Measurements from ENCODE around the gene CRLF1. TPM values are rescaled to one million over a fixed set of nuclear protein-coding genes. Genes with fewer than 3 reads are reported as not detected.

Gene CRLF1
- total RNA-seq, 2 experiments from 2014 or later: 0.61 TPM; not detected in 1

Other genes starting within 250 kb of the CRLF1 start
- not detected for gene GDF15, start 220.6 kb downstream of the CRLF1 start, total RNA-seq
- gene LRRC25, start 209.2 kb downstream of the CRLF1 start, total RNA-seq: not detected
- 100 to 1,000 TPM; 151 to 158 TPM for gene SSBP4, start 187.4 kb downstream of the CRLF1 start, total RNA-seq
- gene ISYNA1, start 168.7 kb downstream of the CRLF1 start, total RNA-seq: 10 to 100 TPM; 22.8 to 23.7 TPM
- gene ELL, start 84.7 kb downstream of the CRLF1 start, total RNA-seq: 10 to 100 TPM; 22.6 to 24.3 TPM
- 100 to 1,000 TPM; 167 to 168 TPM for gene FKBP8, start 63.2 kb downstream of the CRLF1 start, total RNA-seq
- gene KXD1, start 48.9 kb downstream of the CRLF1 start, total RNA-seq: 100 to 1,000 TPM; 124 to 129 TPM
- gene UBA52, start 34.9 kb downstream of the CRLF1 start, total RNA-seq: 1,000 to 10,000 TPM; 1,648 to 1,705 TPM
- 10 to 100 TPM; 95.2 to 98.7 TPM for gene REX1BD, start 18.0 kb downstream of the CRLF1 start, total RNA-seq
- not detected for gene TMEM59L, start 6.1 kb upstream of the CRLF1 start, total RNA-seq
- 10 to 100 TPM; 11.8 to 14.3 TPM for gene KLHL26, start 30.2 kb upstream of the CRLF1 start, total RNA-seq
- gene CRTC1, start 76.9 kb upstream of the CRLF1 start, total RNA-seq: 1 to 10 TPM; 5.0 to 5.5 TPM
- not detected for gene COMP, start 184.5 kb upstream of the CRLF1 start, total RNA-seq
- 10 to 100 TPM; 89.3 to 92.0 TPM for gene UPF1, start 225.2 kb upstream of the CRLF1 start, total RNA-seq